ENCODE results near the gene OTOGL.
A peak's percentile ranks its signal among the peaks of the same experiment; 100 is the strongest.

The OTOGL gene

GRCh38 chr12:80193865-80194264, 94.5 kb downstream of the OTOGL start:
- no peak overlapping the region for H3K27ac ChIP-seq
- no peak for TF ChIP-seq CTCF (IDR thresholded peaks at IDR 0.05)
- TF ChIP-seq ZFX (IDR thresholded peaks at IDR 0.05; ENCODE audit: borderline replicate concordance), result no peak

GRCh38 chr12:80195074-80195726, 95.9 kb downstream of the OTOGL start:
- TF ChIP-seq ZFX (IDR thresholded peaks at IDR 0.05; ENCODE audit: borderline replicate concordance) (no peak), CTCF (IDR thresholded peaks at IDR 0.05) (peak; percentile 79)
- H3K27ac ChIP-seq, result no peak overlapping the region

- TF ChIP-seq CTCF (IDR thresholded peaks at IDR 0.05), result no peak
- TF ChIP-seq ZFX (IDR thresholded peaks at IDR 0.05; ENCODE audit: borderline replicate concordance), result no peak
Measured at GRCh38 chr12:80195737-80196136, 96.4 kb downstream of the OTOGL start.

GRCh38 chr12:80196419-80196818, 97.1 kb downstream of the OTOGL start:
- TF ChIP-seq CTCF (IDR thresholded peaks at IDR 0.05) (no peak), ZFX (IDR thresholded peaks at IDR 0.05; ENCODE audit: borderline replicate concordance) (no peak)
- no peak overlapping the region for H3K27ac ChIP-seq

More at GRCh38 chr12:80195737-80196136, 96.4 kb downstream of the OTOGL start:
- no peak overlapping the region for H3K27ac ChIP-seq

GRCh38 chr12:80198782-80199337, 99.5 kb downstream of the OTOGL start:
- no peak for TF ChIP-seq ZFX (IDR thresholded peaks at IDR 0.05; ENCODE audit: borderline replicate concordance)
- no peak for TF ChIP-seq CTCF (IDR thresholded peaks at IDR 0.05)
- no peak overlapping the region for H3K27ac ChIP-seq

GRCh38 chr12:80199931-80200330, 100.6 kb downstream of the OTOGL start:
- no peak overlapping the region for H3K27ac ChIP-seq
- no peak for TF ChIP-seq CTCF (IDR thresholded peaks at IDR 0.05)
- TF ChIP-seq ZFX (IDR thresholded peaks at IDR 0.05; ENCODE audit: borderline replicate concordance), result no peak

GRCh38 chr12:80200414-80200813, 101.1 kb downstream of the OTOGL start:
- no peak for TF ChIP-seq ZFX (IDR thresholded peaks at IDR 0.05; ENCODE audit: borderline replicate concordance)
- TF ChIP-seq CTCF (IDR thresholded peaks at IDR 0.05), result no peak
- no peak overlapping the region for H3K27ac ChIP-seq
